WI38 (cell line): ENCODE data around the gene MAT2B.

Experiments
- H3K4me3 ChIP-seq: 2 replicates; pipeline ENCODE4 v1.5.1; 2011; ENCODE audit warnings: low read depth, mild to moderate bottlenecking, control low read depth, low read length
- TF ChIP-seq, protein P1 (sequence below): IDR thresholded peaks from 2 replicates; pipeline ENCODE4 v1.5.1; 2012; ENCODE audit warnings: low read depth, mild to moderate bottlenecking, control low read depth, low read length

MAT2B gene

DNA sequence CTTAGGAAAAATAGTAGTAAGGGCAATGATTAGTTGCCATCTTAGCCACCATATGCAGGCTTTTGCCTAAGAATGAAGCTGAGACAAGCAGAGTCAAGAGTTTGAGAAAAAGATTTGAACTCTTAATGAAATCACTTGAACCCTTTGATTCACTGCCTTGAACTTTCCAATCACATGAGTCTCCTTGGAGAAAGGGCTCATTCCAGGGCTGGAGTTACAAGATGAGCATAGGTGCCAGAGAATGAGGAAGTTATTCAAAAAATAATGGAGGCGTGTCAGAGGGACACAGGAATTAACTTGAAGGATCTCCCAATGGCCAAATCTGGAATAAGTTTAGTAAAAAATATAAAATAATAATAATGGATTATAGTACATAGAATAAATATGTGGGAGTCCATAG, 35.3 kb downstream of the MAT2B start:
- TF ChIP-seq, protein P1, sequence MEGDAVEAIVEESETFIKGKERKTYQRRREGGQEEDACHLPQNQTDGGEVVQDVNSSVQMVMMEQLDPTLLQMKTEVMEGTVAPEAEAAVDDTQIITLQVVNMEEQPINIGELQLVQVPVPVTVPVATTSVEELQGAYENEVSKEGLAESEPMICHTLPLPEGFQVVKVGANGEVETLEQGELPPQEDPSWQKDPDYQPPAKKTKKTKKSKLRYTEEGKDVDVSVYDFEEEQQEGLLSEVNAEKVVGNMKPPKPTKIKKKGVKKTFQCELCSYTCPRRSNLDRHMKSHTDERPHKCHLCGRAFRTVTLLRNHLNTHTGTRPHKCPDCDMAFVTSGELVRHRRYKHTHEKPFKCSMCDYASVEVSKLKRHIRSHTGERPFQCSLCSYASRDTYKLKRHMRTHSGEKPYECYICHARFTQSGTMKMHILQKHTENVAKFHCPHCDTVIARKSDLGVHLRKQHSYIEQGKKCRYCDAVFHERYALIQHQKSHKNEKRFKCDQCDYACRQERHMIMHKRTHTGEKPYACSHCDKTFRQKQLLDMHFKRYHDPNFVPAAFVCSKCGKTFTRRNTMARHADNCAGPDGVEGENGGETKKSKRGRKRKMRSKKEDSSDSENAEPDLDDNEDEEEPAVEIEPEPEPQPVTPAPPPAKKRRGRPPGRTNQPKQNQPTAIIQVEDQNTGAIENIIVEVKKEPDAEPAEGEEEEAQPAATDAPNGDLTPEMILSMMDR, result no peak
- no peak overlapping the region for H3K4me3 ChIP-seq

GRCh38 chr5:163542771-163543170, 37.4 kb downstream of the MAT2B start:
- TF ChIP-seq, protein P1, result no peak
- no peak overlapping the region for H3K4me3 ChIP-seq

DNA sequence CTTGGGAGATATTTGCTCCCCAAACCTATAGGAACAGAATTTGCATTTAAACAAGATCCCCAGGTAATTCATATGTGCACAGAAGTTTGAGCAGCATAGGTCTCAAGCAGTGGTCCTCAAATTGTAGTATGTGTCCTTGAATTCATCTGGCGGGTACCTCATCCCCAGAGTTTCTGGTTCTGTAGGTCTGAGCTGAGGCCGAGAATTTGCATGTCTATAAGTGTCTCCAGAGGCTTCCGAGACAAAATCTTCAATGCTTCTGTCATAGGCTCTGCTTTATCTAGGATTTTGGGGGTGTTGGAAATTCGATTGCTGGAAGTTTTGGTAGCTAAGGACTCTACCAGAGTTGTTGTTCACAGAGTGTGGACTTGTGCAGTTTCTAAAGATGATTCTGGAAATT, 38.6 kb downstream of the MAT2B start:
- no peak overlapping the region for H3K4me3 ChIP-seq
- TF ChIP-seq, protein P1, result no peak

DNA sequence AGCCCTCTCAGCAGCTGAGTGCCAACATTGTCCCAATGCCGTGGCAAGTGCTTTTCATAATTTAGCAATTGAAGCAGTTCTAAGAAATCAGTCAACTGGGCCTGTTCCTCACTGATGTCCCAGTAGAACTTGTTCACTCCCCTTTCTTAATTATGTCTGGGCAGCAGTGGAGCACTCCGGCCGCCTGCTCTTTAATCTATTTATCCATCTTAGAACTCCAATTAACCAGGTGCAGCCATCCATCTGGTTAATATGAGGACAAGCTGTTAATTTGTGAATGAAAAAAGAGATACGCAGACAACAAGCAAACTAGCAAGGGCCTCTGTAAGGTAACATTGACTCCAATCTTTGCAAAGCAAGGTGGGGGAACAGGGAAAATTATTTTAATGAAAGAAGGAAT, 39.4 kb downstream of the MAT2B start:
- no peak overlapping the region for H3K4me3 ChIP-seq
- TF ChIP-seq, protein P1, result no peak

DNA sequence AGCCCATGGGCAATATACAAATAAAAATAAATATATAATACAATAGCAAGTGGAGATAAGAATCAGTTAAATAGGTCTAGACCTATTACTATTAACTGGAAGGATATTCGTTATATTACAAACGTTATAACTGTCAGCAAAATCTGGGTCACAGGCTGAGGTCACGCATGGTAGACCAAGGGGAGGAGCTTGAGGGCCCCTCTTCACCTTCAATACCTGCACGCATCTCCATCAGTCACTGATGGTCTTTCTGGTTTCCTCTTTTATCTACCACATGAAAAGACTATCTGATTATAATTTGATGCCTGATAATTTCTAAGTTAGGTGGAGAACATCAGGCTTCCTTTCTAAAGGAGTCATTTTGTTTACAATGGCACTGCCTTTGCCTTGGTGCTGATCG, 43.2 kb downstream of the MAT2B start:
- TF ChIP-seq, protein P1, result no peak
- H3K4me3 ChIP-seq, result no peak overlapping the region

DNA sequence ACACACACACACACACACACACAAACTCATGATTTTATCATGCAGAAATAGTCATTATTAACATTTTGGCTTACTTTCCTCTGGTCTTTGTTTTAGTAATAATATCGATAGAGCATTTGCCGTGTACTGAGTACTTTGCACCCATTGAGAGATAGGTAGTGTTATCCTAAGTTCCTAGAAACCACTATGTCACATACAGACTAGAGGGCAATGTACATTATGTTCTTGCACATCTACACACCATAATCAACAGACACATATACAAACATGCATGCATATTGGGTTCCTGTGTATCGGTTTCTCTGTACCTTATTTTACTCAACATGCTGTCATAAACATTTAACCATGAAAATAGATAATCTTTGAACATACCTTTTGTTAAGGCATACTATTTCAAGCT, 45.7 kb downstream of the MAT2B start:
- TF ChIP-seq, protein P1, result no peak
- no peak overlapping the region for H3K4me3 ChIP-seq

DNA sequence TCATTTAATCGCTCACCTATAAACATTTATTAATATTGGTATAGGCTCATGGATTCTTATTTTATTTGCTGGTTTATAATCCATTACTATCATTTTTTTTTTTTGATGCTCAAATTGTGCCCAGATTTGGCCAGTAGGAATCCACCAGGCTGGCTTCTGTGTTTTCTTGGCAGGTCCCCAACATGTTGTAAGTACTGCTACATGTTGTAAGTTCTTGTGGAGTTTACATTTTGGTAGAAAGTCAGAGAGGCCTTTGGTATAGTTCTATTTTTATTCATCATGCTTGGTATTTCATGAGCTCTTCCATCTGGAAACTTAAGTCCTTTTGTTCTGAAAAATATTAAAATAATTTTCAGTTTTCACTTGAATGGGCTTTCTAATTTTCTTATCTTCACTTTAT, 47.1 kb downstream of the MAT2B start:
- TF ChIP-seq, protein P1, result no peak

GRCh38 chr5:163561339-163561738, 55.9 kb downstream of the MAT2B start:
- TF ChIP-seq, protein P1, result no peak
- no peak overlapping the region for H3K4me3 ChIP-seq

More for the DNA sequence above, 47.1 kb downstream of the MAT2B start:
- H3K4me3 ChIP-seq, result no peak overlapping the region
